ENCODE measurements around the gene CEP295NL. TPM values are rescaled to one million over a fixed set of nuclear protein-coding genes. Genes with fewer than 3 reads are reported as not detected.

Gene CEP295NL
- total and polyA plus RNA-seq, 2 of the 13 experiments (the other 11 are each of a cell fraction or from before 2014, with no cell fraction given) = not detected

- TF ChIP-seq NFIB (CRISPR knock-in tag; IDR thresholded peaks at IDR 0.05; ENCODE audit: borderline replicate concordance) = no peak
- TF ChIP-seq ZNF556 (CRISPR knock-in tag; IDR thresholded peaks at IDR 0.05; ENCODE audit: borderline replicate concordance) = peak; percentile 99
- peak; percentile 91 for TF ChIP-seq HOXA9 (CRISPR knock-in tag; IDR thresholded peaks at IDR 0.05; ENCODE audit: borderline replicate concordance)
- peak; percentile 98 for TF ChIP-seq PHF8 (CRISPR knock-in tag; IDR thresholded peaks at IDR 0.05)
- peak; percentile 52 for TF ChIP-seq WIZ (CRISPR knock-in tag; IDR thresholded peaks at IDR 0.05)
- peak; percentile 89 for TF ChIP-seq JUND (CRISPR knock-in tag; IDR thresholded peaks at IDR 0.05)
- peak; percentile 94 for TF ChIP-seq ZSCAN29 (CRISPR knock-in tag; conservative IDR thresholded peaks at IDR 0.05)
- no peak for TF ChIP-seq NFRKB (IDR thresholded peaks at IDR 0.05)
- TF ChIP-seq FOXA1 (IDR thresholded peaks at IDR 0.05) = no peak
- TF ChIP-seq FOXA1 (CRISPR knock-in tag; IDR thresholded peaks at IDR 0.05) = peak; percentile 46
- peak; percentile 32 for TF ChIP-seq ZNF18 (CRISPR knock-in tag; IDR thresholded peaks at IDR 0.05; ENCODE audit: insufficient replicate concordance)
- TF ChIP-seq HNRNPH1 (optimal IDR thresholded peaks at IDR 0.05; ENCODE audit: low read depth, low read length) = no peak
- TF ChIP-seq ZNF83 (CRISPR knock-in tag; IDR thresholded peaks at IDR 0.05; ENCODE audit: borderline replicate concordance) = peak; percentile 95
- TF ChIP-seq AGO2 (optimal IDR thresholded peaks at IDR 0.05; ENCODE audit: low read depth, low read length) = peak; percentile 83
- peak; percentile 100 for TF ChIP-seq ELF1 (CRISPR knock-in tag; IDR thresholded peaks at IDR 0.05)
- TF ChIP-seq PBX2 (CRISPR knock-in tag; IDR thresholded peaks at IDR 0.05) = no peak
- TF ChIP-seq ZSCAN20 (CRISPR knock-in tag; IDR thresholded peaks at IDR 0.05; ENCODE audit: borderline replicate concordance) = no peak; the same call in 1 of the 2 replicates
- no peak; the same call in 1 of the 2 replicates for TF ChIP-seq HMG20B (CRISPR knock-in tag; conservative IDR thresholded peaks at IDR 0.05)
- no peak for TF ChIP-seq MATR3 (CRISPR knock-in tag; IDR thresholded peaks at IDR 0.05)
- TF ChIP-seq ZNF552 (CRISPR knock-in tag; IDR thresholded peaks at IDR 0.05; ENCODE audit: borderline replicate concordance) = peak; percentile 39; the same call in 1 of the 2 replicates
- 0 out of 2 replicates have a peak, but pooled peaks have one; percentile 82 for TF ChIP-seq GZF1 (CRISPR knock-in tag; IDR thresholded peaks at IDR 0.05)
- peak; percentile 93 for TF ChIP-seq ZNF543 (CRISPR knock-in tag; IDR thresholded peaks at IDR 0.05)
- peak; percentile 97 for TF ChIP-seq ZEB1 (IDR thresholded peaks at IDR 0.05; ENCODE audit: insufficient replicate concordance, low read depth)
- TF ChIP-seq BATF2 (CRISPR knock-in tag; IDR thresholded peaks at IDR 0.05) = peak; percentile 91
- TF ChIP-seq ZMYM2 (CRISPR knock-in tag; IDR thresholded peaks at IDR 0.05) = peak; percentile 83
- no peak for TF ChIP-seq ZNF546 (CRISPR knock-in tag; conservative IDR thresholded peaks at IDR 0.05)
- peak; percentile 58; the same call in 1 of the 2 replicates for TF ChIP-seq ZBTB44 (CRISPR knock-in tag; IDR thresholded peaks at IDR 0.05)
Observed at GRCh38 chr17:78840780-78841611, 62.0 kb downstream of the CEP295NL start, which contains the start of gene USP36 (continued).

Data from HepG2 (cell line).